ENCODE data around the gene TNNC1.

Gene TNNC1

GRCh38 chr3:52406231-52406661 lies 47.6 kb downstream of the TNNC1 start:
- ChIA-PET CTCF (interaction anchor here (0.5 to 1.2 kb wide), 2 partner anchors 22 to 61 kb away, joined by 3 to 4 read pairs; no protein-coding TSS in a partner anchor), POLR2A (ENCODE audit: low non-redundant PET) (no interaction called here)
- peak; percentile 70 for DNase-seq (ENCODE audit: low spot score)
- peak overlapping the region; percentile 79 for H3K27ac ChIP-seq
- no peak for TF ChIP-seq CTCF (conservative IDR thresholded peaks at IDR 0.05; ENCODE audit: low read depth)

DNA sequence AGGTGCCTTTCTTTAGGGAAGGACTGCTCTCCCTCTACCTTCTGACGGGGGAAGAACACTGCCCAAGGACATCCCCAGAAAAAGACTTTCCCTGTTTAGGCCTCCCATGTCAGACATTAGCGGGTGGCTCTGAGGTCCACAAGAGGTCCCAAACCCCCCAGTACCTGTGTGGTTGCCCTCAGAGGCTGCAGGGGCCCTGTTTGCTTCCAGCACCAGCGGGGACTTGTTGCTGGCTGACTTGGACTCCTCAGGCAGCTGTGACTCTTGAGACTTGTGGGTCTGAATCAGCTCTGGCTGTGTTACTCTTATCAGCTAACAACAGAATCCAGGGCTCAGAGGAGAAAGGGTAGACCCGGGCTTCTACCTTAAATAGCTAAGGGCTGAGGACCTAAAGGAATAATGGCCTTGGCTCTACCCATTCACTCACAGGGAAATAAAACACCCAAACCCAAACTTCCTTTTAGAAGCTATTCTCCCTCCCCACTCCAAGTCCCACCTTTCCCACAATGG lies 48.2 kb downstream of the TNNC1 start:
- POLR2A ChIA-PET (ENCODE audit: low non-redundant PET): no interaction called here
- CTCF ChIA-PET: interaction anchor here (0.7 to 1.2 kb wide), 3 partner anchors 21 to 175 kb away, joined by 3 to 9 read pairs (median 4); no protein-coding TSS in a partner anchor
- no peak for TF ChIP-seq CTCF (conservative IDR thresholded peaks at IDR 0.05; ENCODE audit: low read depth)
- DNase-seq (ENCODE audit: low spot score): no peak
- H3K27ac ChIP-seq: peak overlapping the region; percentile 79

DNA sequence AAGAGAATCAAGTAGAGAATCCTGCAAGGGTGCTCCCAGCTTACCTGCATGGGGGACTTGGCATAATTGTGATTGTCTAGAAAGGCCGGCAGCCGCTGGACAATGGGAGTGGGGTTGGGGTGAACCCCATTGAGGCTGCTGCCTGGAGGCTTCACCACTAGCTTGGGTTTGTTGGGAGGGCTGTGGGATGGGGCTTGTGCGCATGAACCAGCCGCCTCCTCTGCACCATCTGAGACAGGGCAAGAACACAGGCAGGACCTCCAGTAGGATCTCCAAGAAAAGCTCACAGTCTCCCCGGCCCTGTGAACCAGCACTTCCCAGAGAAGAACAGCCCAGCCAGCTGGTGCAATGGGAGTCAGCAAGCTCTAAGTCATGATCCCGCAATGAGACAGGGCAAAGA lies 48.8 kb downstream of the TNNC1 start:
- POLR2A ChIA-PET (ENCODE audit: low non-redundant PET): no interaction called here
- DNase-seq (ENCODE audit: low spot score): no peak
- peak overlapping the region; percentile 20; the same call in 1 of the 2 replicates for H3K27ac ChIP-seq
- TF ChIP-seq CTCF (conservative IDR thresholded peaks at IDR 0.05; ENCODE audit: low read depth): no peak
- CTCF ChIA-PET: interaction anchor here (0.7 to 1.2 kb wide), 3 partner anchors 20 to 174 kb away, joined by 3 to 9 read pairs (median 4); no protein-coding TSS in a partner anchor

DNA sequence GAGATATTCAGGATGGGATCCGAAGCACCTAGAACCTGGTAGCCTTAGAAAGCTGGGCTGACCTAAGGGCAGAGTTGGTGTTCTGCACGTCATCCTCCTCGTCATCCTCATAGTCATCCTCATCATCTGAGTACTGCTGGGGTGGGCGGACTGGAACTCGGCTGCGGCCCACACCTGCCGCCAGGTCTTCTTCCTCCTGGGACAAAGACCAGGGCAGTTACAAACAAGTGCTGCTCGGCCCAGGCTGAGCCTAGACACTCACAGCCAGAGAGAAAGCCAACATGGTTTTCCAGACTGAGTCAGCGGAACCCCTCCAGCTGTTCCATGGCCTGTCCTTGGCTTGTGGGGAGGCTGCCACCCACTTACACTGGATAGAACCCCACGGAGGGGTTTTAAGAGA lies 49.5 kb downstream of the TNNC1 start:
- CTCF ChIA-PET: no interaction called here
- peak overlapping the region; percentile 20; the same call in 1 of the 2 replicates for H3K27ac ChIP-seq
- POLR2A ChIA-PET (ENCODE audit: low non-redundant PET): no interaction called here
- no peak for DNase-seq (ENCODE audit: low spot score)
- TF ChIP-seq CTCF (conservative IDR thresholded peaks at IDR 0.05; ENCODE audit: low read depth): no peak

- no peak for TF ChIP-seq CTCF (conservative IDR thresholded peaks at IDR 0.05; ENCODE audit: low read depth)
- ChIA-PET CTCF (interaction anchor here (0.7 kb wide), 1 partner anchor 20 kb away, joined by 4 read pairs; no protein-coding TSS in a partner anchor), POLR2A (ENCODE audit: low non-redundant PET) (no interaction called here)
- H3K27ac ChIP-seq: no peak overlapping the region
- no peak for DNase-seq (ENCODE audit: low spot score)
Measured at GRCh38 chr3:52403955-52404354, 49.9 kb downstream of the TNNC1 start.

- no peak for DNase-seq (ENCODE audit: low spot score)
Measured at GRCh38 chr3:52403271-52403841, 50.5 kb downstream of the TNNC1 start.

More at GRCh38 chr3:52403271-52403841, 50.5 kb downstream of the TNNC1 start:
- CTCF ChIA-PET: interaction anchor here (0.7 kb wide), 1 partner anchor 19 kb away, joined by 4 read pairs; no protein-coding TSS in a partner anchor
- no peak for TF ChIP-seq CTCF (conservative IDR thresholded peaks at IDR 0.05; ENCODE audit: low read depth)
- POLR2A ChIA-PET (ENCODE audit: low non-redundant PET): no interaction called here
- no peak overlapping the region for H3K27ac ChIP-seq
